Dedifferentiated amniotic fluid mesenchymal stem cell (primary cell): Measurements from ENCODE around the gene KAT7.
"Not testable (repeated sequence)": the region's sequence is repeated elsewhere in the genome, so short reads cannot be mapped to it uniquely, and the experiment has no call there.

Experiments used
- DNase-seq: peaks from one replicate; pipeline ENCODE4 v3.0.0-alpha.2; 2016; ENCODE audit errors: extremely low spot score

Gene KAT7

DNA sequence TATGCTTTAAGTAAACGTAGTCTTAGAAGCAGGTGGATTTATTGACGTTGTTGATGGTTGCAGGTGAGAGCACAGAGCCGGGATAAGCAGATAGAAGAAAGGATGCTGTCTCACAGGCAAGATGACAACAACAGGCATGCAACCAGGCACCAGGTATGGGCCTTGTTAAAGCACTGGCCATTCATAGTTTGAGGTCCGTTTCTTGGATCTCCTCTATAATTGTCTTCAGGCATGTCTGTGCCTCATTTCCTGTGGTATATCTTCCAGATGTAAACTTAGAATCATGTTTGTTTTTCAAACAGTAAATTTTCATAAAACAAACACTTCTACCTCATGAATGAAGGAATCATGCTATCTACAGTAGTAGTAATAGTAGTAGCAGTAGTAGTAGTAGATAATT, 20.6 kb downstream of the KAT7 start:
- DNase-seq: no peak

DNA sequence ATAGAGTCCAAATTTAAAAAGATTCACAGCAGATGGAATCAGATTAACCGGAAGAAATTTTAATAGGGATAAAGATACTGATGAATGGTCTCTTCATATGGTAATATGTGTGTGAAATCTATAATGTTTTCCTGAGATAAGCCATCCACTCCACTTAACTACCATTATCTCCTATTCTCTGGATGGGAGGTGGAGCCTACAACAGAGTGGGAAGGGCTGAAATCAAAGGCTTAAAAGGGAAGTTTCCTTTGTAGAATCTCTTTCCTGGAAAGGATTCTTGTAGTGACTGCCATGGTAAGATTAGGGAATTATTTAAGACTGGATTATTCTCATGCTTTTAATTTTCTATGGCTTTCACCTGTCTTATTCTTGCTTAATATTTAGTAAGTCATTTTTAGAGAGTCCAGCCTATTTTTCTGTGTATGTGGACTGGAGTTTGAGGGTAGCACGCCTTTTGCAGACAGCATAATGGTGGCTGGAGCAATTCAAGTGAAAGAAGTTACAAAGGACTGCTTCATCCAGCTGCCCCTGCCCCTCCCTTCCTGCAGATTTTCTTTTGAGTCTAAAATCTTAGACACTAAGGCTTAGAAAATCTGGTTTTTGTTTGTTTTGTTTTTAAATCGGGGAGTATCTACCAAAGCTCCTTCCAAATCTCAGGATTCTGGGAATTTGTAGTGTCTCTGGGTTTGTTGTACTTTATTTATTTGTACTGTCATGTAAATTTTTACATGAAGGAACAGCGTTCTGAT, 26.5 kb downstream of the KAT7 start:
- no peak for DNase-seq

DNA sequence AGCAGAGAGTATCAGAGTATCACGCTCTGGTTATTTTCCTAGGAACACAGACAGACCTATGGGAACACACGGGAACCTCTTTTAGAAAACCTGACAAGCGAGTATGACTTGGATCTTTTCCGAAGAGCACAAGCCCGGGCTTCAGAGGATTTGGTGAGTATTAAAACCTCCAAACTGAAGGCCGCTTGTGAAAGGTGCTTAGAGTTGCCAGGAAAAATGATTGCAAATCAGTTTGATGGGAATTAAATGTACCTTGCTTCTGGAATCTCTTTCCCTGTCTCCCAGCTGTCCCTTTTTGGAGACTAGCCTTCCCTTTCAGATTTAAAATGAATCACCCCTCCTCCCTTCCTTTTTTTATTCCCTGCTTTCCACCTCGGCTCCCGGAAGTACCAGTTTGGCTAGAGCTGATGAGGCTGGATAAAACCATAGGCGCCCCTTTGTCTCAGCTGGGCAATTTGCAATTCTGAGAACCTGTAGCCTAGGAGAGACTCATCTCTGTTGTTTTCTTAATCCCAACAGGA, 27.3 kb downstream of the KAT7 start:
- DNase-seq: no peak

DNA sequence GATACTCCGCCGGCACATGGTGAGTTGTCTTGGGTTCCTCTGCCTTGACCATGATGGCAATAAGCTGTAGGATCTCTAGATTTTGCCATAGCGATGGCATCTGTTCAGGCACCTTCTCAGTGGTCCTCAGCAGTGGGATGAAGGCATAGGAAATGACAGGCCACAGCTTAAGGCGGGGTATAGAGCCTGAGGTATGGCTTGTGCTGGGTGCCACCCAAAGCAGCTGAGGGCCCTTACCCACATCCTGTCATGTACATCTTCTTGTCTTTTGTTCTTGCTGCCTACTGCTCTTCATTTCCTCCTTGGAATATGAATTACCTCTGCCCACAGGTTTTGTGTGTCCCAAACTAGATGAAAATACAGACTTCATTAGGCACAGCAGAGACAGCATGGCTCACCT, 29.5 kb downstream of the KAT7 start:
- no peak for DNase-seq

GRCh38 chr17:49819138-49819537, 30.7 kb downstream of the KAT7 start:
- DNase-seq: no peak

DNA sequence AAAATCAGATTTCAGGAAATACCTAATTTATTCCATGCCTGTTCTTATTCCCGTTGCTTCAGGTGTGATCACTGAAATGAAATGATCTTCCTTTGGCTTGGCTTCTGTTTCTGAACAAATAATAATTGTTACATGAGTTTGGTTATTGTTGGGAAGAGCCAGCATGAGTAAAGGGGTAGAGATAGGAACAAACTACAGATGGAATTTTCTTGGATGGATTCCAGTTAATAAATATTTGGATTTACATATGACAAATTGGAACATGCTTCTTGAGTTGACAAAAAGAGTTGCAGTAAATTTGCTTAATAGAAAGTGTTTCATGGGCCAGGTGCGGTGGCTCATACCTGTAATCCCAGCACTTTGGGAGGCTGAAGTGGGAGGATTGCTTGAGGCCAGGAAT, 31.2 kb downstream of the KAT7 start:
- no peak for DNase-seq

DNA sequence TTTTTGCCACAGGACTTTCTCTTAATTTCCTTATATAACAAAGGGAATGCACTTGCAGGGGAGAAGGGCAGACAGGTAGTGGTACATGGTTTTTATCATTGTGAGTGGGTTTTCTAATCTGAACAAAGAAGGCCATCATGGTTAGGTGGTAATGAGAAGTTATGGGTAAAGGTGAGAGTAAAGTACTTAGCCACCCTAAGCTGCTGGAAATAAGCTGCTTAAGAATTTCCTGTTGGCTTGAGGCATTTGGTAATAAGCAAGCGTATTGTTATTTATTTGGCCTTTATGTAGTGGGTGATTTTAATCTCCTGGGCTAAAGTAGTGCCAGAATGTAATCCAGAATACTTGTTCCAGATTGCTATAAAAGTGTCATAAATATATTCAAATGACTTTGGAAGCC, 32.3 kb downstream of the KAT7 start:
- DNase-seq: no peak

DNA sequence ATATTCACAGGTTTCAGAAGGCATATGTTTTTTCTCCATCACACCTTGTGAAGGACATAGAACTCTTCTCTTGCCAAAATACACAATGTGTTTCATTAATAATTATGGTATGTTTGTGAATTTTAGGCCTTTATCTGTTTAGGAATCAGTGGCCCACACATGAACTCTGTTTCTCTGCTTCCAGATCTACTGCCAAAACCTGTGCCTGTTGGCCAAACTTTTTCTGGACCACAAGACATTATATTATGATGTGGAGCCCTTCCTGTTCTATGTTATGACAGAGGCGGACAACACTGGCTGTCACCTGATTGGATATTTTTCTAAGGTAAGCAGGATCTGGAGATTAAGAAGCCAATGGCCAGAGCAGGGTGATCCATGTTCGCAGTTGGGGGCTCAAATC, 33.0 kb downstream of the KAT7 start:
- DNase-seq: no peak

GRCh38 chr17:49821916-49822315, 33.4 kb downstream of the KAT7 start:
- DNase-seq: no peak

GRCh38 chr17:49822829-49823228, 34.3 kb downstream of the KAT7 start:
- no peak for DNase-seq

DNA sequence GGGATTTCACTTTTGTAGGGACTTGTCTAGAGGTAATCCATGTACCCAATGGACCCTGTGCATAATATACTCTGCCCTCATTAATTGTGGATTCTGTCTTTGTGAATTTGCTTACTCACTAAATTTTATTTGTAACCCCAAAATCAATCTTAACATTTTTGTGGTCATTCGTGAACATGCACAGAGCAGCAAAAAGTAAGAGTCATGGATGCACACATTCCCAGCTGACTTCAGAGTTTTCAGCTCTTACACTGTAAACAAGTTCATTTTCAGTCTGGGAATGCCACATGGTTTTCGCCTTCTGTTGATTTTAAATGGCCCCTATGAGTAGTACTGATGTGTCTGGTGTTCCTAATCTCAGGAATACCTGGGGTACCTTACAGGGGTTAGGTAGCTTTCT, 35.1 kb downstream of the KAT7 start:
- DNase-seq: no peak

DNA sequence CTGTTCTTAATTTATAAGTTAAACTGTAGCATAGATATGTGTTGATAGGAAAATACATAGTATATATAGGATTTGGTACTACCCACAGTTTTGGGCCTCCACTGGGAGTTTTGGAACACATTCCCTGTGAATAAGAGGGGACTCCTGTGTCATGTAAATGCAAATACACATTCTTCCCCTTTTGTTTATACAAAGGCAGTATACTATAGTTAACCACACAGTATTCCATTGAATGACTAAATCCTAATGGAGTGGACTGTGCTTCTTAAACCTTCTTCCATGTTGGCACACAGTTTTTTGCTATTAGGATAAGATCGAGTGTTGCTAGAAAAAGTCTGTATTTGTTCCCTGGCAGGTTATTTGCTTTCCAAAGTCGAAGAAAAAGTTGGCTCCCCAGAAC, 37.2 kb downstream of the KAT7 start:
- DNase-seq: no peak

- not testable (repeated sequence) for DNase-seq
These were observed 39.8 kb downstream of the KAT7 start for GRCh38 chr17:49828325-49828724.

GRCh38 chr17:49829026-49829425, 40.5 kb downstream of the KAT7 start:
- DNase-seq: no peak

- no peak for DNase-seq
These were observed 42.1 kb downstream of the KAT7 start for GRCh38 chr17:49830605-49831004.

- DNase-seq: no peak
These were observed 44.5 kb downstream of the KAT7 start for GRCh38 chr17:49832840-49833599.

DNA sequence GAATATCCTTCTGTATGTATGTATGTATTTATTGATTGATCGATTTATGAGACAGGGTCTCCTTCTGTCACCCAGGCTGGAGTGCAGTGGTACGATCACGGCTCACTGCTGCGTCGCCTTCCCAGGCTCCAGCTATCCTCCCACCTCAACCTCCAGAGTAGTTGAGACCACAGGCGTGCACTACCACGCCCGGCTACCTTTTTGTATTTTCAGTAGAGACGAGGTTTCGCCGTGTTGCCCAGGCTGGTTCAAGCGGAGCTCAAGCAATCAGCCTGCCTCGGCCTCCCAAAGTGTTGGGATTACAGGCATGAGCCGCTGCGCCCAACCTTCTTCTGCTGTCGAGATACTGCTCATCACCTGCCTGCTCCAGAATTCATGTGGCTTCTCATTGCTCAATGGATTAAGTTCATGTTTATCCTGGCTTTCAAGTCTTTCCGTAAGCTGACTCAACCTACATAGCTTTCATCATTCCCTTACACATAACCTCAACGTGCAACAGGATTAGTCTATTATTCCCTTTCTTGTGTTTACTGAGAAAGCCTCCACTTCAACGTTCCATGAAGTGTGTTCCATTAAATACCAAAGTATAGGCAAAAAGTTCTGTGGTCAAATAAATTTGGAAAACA, 45.8 kb downstream of the KAT7 start:
- no peak for DNase-seq

DNA sequence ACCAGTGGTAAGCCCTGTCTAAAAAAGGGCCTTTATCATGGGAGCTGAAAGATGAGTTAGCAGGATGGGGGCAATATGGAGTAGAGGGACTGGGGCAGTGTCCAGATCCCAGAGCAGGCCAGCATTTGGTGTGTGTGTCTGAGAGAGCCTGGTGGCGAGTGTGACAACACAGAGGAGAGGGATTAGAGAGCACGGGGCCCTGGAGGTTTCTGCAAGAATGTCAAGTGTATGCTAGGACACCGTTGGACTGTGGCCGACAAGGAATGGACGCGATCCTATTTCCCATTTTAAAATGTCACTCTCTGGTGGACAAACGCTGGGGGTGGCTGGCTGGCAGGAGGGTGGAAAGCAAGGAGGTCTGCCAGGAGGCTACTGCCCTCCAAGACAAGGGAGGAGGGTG, 47.0 kb downstream of the KAT7 start:
- no peak for DNase-seq

DNA sequence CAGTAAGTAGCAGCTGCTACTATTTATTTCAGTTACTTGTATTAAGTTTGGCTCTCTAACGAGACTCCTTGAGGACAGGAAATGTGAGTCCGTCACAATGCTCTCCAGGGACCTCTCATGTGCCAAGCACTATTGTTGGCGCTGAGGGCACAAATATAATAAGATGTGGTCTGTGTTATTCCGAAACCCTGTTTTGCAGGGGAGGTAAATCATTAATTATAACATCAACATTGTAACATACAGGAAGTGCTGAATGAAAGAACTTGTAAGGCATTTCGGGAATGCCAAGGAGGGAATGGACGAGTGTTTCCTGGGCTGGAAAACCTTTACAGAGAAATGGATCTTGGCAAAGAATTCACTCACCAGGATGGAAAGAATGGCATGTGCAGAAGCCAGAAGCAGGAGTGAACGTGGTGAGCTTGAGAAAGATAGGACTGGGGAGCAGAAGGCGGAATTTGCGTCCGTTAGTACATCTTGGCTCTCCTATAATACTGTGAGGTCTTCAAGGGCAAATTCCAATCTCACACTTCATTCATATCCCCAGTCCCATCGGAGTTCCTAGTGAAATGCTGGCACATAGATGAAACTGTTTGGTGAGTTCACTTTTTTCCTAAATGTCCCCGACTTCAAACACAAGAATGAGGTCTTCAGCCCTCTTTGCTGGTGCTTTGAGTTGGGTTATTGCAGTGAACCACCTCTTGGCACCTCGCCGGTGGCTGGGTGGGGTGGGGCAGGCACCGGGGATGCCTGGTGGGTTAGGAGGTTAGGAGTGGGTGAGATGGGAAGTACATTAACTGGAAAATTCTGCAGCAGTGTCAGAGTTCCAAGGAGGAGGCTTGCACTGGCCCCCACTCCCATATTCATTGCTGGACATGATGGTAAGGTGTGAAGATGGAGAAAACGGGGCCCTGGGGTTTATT, 47.9 kb downstream of the KAT7 start:
- no peak for DNase-seq

DNA sequence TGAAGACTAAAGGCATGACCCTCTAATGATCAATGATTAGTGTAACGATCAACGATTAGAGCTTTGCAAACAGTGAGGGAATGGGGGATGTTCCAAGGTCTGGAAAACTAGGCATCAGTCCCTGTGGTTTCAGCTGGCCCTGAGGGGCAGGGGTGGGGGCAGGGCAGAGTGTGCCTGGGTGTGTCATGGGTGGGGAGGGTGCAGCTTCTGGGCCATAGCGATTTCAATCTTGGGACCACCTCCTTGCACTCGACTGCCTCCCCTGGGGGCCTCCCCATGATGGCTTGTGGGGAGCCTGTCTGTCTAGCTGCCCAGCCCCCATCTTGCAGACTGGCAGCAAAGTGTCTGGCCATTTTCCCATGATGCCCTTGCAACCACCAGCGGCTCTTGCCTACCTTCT, 51.0 kb downstream of the KAT7 start:
- no peak for DNase-seq

DNA sequence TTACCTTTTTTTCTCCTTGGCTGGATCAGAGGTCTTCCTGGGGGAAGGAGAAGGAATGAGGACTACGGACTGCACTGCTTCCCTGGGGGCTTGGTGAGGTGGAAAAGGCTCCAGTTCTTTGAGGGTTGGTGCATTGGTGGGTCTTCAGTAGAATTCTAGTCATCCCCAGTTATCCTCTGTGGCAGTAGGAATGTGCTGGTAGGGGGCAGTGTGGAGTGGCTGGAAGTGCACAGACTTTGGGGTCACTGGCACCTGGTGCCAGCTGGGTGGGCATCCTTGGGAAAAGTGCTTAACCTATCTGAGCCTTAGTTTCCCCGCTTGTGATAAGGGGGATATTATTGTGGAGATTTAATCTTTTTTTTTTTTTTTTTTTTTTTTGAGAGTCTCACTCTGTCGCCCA, 53.1 kb downstream of the KAT7 start:
- no peak for DNase-seq

DNA sequence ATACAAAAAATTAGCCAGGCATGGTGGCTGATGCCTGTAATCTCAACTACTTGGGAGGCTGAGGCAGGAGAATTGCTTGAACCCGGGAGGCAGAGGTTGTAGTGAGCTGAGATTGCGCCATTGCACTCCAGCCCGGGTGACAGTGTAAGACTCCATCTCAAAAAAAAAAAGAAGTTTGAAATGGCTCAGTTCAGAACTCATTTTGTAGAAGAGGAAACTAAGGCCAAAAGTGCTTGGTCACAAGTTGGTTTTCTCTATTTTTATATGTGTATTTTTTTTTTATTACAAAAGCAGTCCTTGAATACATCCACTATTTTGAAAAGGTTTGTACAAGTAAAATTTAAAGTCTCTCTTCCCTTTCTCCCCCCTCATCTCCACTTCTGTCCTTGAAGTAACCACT, 53.9 kb downstream of the KAT7 start:
- no peak for DNase-seq
